ENCODE results near the gene STK39.

The STK39 gene

GRCh38 chr2:168005586-168005985 is 241.8 kb downstream of the STK39 start:
- Histone ChIP-seq H3K9me3 (ENCODE audit: control insufficient read depth in 1 of 2, low read length in 2 of 2) (no peaks in the 10 kb centered on the region), H3K27ac (ENCODE audit: low read length) (no peak overlapping the region), H3K27me3 (ENCODE audit: low read depth, low read length) (no peaks in the 10 kb centered on the region), H3K4me1 (ENCODE audit: control insufficient read depth in 1 of 2, insufficient read depth in 2 of 2, low read length in 2 of 2) (no peaks in the 10 kb centered on the region), H3K4me3 (ENCODE audit: low read depth in 1 of 2, low read length in 2 of 2) (no peak overlapping the region), H3K36me3 (ENCODE audit: control insufficient read depth in 1 of 2, insufficient read depth in 2 of 2, low read length in 2 of 2) (peaks cover 0 to 5% of the 10 kb centered on the region in 2 donors)

DNA sequence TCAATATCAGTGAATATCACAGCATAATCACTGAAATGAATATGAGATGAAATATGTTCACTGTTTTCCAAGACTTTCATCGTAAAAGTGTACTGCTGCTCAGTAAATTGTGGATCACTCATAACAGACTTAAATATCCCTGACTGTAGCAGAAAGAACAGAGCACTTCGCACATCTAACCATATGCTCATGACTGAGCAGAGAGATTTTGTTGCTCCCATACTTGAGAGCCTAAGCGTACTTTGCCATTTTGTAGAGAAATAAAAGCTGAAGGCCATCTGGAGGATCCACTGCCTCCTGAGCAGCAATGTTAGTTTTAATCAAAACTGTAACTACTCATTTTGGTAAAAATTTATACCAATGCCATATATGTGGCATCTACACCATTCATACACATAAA is 243.5 kb downstream of the STK39 start:
- no peaks in the 10 kb centered on the region for H3K4me1 ChIP-seq (ENCODE audit: control insufficient read depth in 1 of 2, insufficient read depth in 2 of 2, low read length in 2 of 2)
- no peak overlapping the region for H3K27ac ChIP-seq (ENCODE audit: low read length)
- H3K9me3 ChIP-seq (ENCODE audit: control insufficient read depth in 1 of 2, low read length in 2 of 2): no peaks in the 10 kb centered on the region
- H3K27me3 ChIP-seq (ENCODE audit: low read depth, low read length): no peaks in the 10 kb centered on the region
- H3K36me3 ChIP-seq (ENCODE audit: control insufficient read depth in 1 of 2, insufficient read depth in 2 of 2, low read length in 2 of 2): peaks cover 3 to 5% of the 10 kb centered on the region in 2 donors
- H3K4me3 ChIP-seq (ENCODE audit: low read depth in 1 of 2, low read length in 2 of 2): no peak overlapping the region

DNA sequence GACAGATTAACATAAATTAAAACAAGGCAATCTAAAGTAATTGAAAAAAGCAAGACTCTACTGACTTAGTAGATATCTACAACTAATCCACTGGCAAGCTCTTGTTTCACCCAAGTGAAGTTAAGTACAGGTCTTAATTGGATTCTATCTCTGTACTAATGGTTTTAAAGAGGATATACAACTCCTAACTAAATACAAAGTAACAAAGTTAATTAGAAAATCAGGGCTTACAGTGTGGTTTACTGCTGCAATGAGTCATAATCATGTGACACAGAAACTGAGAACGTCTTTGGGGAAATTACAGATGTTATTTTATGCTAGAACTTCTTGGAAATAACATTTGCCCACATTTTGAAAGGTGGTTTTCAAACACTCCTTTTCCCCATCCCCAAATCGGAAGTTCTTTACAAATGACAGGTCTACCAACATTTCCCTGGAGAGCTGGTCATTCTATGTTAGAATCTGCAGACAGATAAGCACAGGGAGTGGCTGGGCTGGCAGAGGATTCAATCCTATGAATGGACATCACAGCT is 245.3 kb downstream of the STK39 start:
- no peaks in the 10 kb centered on the region for H3K9me3 ChIP-seq (ENCODE audit: control insufficient read depth in 1 of 2, low read length in 2 of 2)
- H3K27ac ChIP-seq (ENCODE audit: low read length): no peak overlapping the region
- H3K4me3 ChIP-seq (ENCODE audit: low read depth in 1 of 2, low read length in 2 of 2): no peak overlapping the region
- no peaks in the 10 kb centered on the region for H3K4me1 ChIP-seq (ENCODE audit: control insufficient read depth in 1 of 2, insufficient read depth in 2 of 2, low read length in 2 of 2)
- H3K27me3 ChIP-seq (ENCODE audit: low read depth, low read length): no peaks in the 10 kb centered on the region
- peaks cover 3 to 5% of the 10 kb centered on the region in 2 donors for H3K36me3 ChIP-seq (ENCODE audit: control insufficient read depth in 1 of 2, insufficient read depth in 2 of 2, low read length in 2 of 2)

DNA sequence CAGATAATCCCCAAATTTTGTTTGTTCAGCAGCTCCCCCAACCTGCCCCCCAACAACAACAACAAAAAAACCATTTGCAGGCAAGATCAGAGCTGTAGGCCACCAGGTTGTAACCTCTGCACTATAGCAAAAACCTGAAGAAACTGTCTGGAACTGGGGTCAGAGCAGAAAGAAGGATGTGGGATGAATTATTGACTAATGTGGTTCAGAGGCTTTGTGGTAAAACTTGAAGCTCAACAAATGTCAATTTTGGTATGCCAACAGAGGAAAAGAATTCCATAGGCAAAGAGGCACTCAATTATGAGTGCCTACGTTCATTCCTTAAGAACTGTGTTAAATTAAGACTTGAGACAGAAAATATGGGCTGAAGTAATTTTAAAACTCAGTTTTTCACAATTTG is 255.1 kb downstream of the STK39 start:
- Histone ChIP-seq H3K27me3 (ENCODE audit: low read depth, low read length) (no peaks in the 10 kb centered on the region), H3K4me3 (ENCODE audit: low read depth in 1 of 2, low read length in 2 of 2) (no peak overlapping the region), H3K36me3 (ENCODE audit: control insufficient read depth in 1 of 2, insufficient read depth in 2 of 2, low read length in 2 of 2) (no peaks in the 10 kb centered on the region), H3K9me3 (ENCODE audit: control insufficient read depth in 1 of 2, low read length in 2 of 2) (no peaks in the 10 kb centered on the region), H3K4me1 (ENCODE audit: control insufficient read depth in 1 of 2, insufficient read depth in 2 of 2, low read length in 2 of 2) (peaks cover 0 to 3% of the 10 kb centered on the region in 2 donors), H3K27ac (ENCODE audit: low read length) (no peak overlapping the region)

DNA sequence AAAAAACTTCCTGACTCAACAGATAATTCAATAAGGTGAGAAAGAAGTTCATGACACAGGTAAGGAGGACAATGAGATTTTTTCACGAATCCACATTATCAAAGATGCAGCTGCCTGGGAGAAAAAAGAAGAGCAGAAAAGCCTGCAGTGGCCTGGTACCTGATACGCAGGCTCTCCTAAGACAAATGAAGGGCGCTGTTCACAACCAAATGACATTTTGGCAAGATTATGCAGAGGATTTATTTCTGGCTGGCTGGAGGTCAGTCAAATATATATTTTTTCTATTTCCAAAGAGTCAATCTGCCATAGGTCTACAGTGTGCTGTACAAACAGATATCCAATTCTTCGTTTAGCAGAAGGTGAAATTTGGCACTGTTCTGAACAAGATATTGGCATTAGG is 257.3 kb downstream of the STK39 start:
- Histone ChIP-seq H3K9me3 (ENCODE audit: control insufficient read depth in 1 of 2, low read length in 2 of 2) (no peaks in the 10 kb centered on the region), H3K27ac (ENCODE audit: low read length) (no peak overlapping the region), H3K4me3 (ENCODE audit: low read depth in 1 of 2, low read length in 2 of 2) (no peak overlapping the region), H3K4me1 (ENCODE audit: control insufficient read depth in 1 of 2, insufficient read depth in 2 of 2, low read length in 2 of 2) (peaks cover 0 to 3% of the 10 kb centered on the region in 2 donors), H3K27me3 (ENCODE audit: low read depth, low read length) (no peaks in the 10 kb centered on the region), H3K36me3 (ENCODE audit: control insufficient read depth in 1 of 2, insufficient read depth in 2 of 2, low read length in 2 of 2) (no peaks in the 10 kb centered on the region)

DNA sequence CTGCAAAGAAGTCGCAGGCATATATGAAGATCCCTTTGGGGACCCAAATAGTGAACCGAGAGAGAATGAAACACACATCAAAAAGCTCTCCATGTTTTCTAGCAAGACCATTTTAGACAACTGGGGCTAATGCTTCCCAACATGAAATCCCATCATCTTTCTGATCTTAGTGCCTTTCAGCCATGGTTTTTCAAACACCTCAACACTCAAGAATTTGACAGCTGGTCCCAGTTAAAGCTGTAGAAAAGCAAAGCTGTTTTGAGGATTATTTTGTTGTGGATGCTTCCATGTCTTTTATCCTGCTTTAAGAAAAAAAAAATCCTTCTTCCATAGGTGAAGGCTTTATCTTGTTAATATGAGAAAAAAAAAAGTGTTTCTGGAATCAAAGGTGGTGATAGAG is 259.1 kb downstream of the STK39 start:
- no peak overlapping the region for H3K27ac ChIP-seq (ENCODE audit: low read length)
- no peaks in the 10 kb centered on the region for H3K9me3 ChIP-seq (ENCODE audit: control insufficient read depth in 1 of 2, low read length in 2 of 2)
- H3K27me3 ChIP-seq (ENCODE audit: low read depth, low read length): no peaks in the 10 kb centered on the region
- peaks cover 0 to 3% of the 10 kb centered on the region in 2 donors for H3K4me1 ChIP-seq (ENCODE audit: control insufficient read depth in 1 of 2, insufficient read depth in 2 of 2, low read length in 2 of 2)
- no peak overlapping the region for H3K4me3 ChIP-seq (ENCODE audit: low read depth in 1 of 2, low read length in 2 of 2)
- no peaks in the 10 kb centered on the region for H3K36me3 ChIP-seq (ENCODE audit: control insufficient read depth in 1 of 2, insufficient read depth in 2 of 2, low read length in 2 of 2)

DNA sequence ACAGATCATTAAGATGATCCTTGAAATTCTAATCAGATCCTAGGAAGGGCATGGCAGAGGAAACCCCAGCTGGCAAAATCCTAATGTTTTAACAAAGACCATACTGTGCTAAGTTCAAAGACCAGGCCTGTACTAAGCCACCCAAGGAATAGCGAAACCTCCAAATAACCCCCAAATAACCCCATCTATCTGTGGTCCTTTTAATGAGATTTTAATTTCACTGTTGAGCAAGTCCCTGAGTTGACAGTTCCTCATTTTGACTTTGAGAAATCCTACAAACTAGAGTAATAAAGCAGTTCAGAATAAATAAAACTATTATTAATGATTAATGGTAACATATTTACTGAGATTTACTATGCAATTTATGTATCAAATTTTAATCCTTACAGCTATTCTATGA is 259.8 kb downstream of the STK39 start:
- H3K4me3 ChIP-seq (ENCODE audit: low read depth in 1 of 2, low read length in 2 of 2): no peak overlapping the region
- H3K36me3 ChIP-seq (ENCODE audit: control insufficient read depth in 1 of 2, insufficient read depth in 2 of 2, low read length in 2 of 2): no peaks in the 10 kb centered on the region
- no peaks in the 10 kb centered on the region for H3K27me3 ChIP-seq (ENCODE audit: low read depth, low read length)
- H3K4me1 ChIP-seq (ENCODE audit: control insufficient read depth in 1 of 2, insufficient read depth in 2 of 2, low read length in 2 of 2): peaks cover 0 to 3% of the 10 kb centered on the region in 2 donors
- no peaks in the 10 kb centered on the region for H3K9me3 ChIP-seq (ENCODE audit: control insufficient read depth in 1 of 2, low read length in 2 of 2)
- no peak overlapping the region for H3K27ac ChIP-seq (ENCODE audit: low read length)

- H3K4me1 ChIP-seq (ENCODE audit: control insufficient read depth in 1 of 2, insufficient read depth in 2 of 2, low read length in 2 of 2): peaks cover 0 to 3% of the 10 kb centered on the region in 2 donors
- H3K9me3 ChIP-seq (ENCODE audit: control insufficient read depth in 1 of 2, low read length in 2 of 2): no peaks in the 10 kb centered on the region
- no peaks in the 10 kb centered on the region for H3K27me3 ChIP-seq (ENCODE audit: low read depth, low read length)
- H3K27ac ChIP-seq (ENCODE audit: low read length): no peak overlapping the region
- H3K36me3 ChIP-seq (ENCODE audit: control insufficient read depth in 1 of 2, insufficient read depth in 2 of 2, low read length in 2 of 2): no peaks in the 10 kb centered on the region
- H3K4me3 ChIP-seq (ENCODE audit: low read depth in 1 of 2, low read length in 2 of 2): no peak overlapping the region
Measured at GRCh38 chr2:167987026-167987425, 260.4 kb downstream of the STK39 start.

- no peak overlapping the region for H3K4me3 ChIP-seq (ENCODE audit: low read depth in 1 of 2, low read length in 2 of 2)
- H3K27me3 ChIP-seq (ENCODE audit: low read depth, low read length): no peaks in the 10 kb centered on the region
- peaks cover 0 to 3% of the 10 kb centered on the region in 2 donors for H3K4me1 ChIP-seq (ENCODE audit: control insufficient read depth in 1 of 2, insufficient read depth in 2 of 2, low read length in 2 of 2)
- no peaks in the 10 kb centered on the region for H3K9me3 ChIP-seq (ENCODE audit: control insufficient read depth in 1 of 2, low read length in 2 of 2)
- H3K27ac ChIP-seq (ENCODE audit: low read length): no peak overlapping the region
- H3K36me3 ChIP-seq (ENCODE audit: control insufficient read depth in 1 of 2, insufficient read depth in 2 of 2, low read length in 2 of 2): no peaks in the 10 kb centered on the region
Measured at GRCh38 chr2:167986223-167986622, 261.2 kb downstream of the STK39 start.

GRCh38 chr2:167981945-167982344 is 265.4 kb downstream of the STK39 start:
- Histone ChIP-seq H3K27me3 (ENCODE audit: low read depth, low read length) (no peaks in the 10 kb centered on the region), H3K36me3 (ENCODE audit: control insufficient read depth in 1 of 2, insufficient read depth in 2 of 2, low read length in 2 of 2) (no peaks in the 10 kb centered on the region), H3K9me3 (ENCODE audit: control insufficient read depth in 1 of 2, low read length in 2 of 2) (no peaks in the 10 kb centered on the region), H3K4me3 (ENCODE audit: low read depth in 1 of 2, low read length in 2 of 2) (no peak overlapping the region), H3K27ac (ENCODE audit: low read length) (no peak overlapping the region), H3K4me1 (ENCODE audit: control insufficient read depth in 1 of 2, insufficient read depth in 2 of 2, low read length in 2 of 2) (no peaks in the 10 kb centered on the region)

GRCh38 chr2:167980439-167980838 is 267.0 kb downstream of the STK39 start:
- H3K9me3 ChIP-seq (ENCODE audit: control insufficient read depth in 1 of 2, low read length in 2 of 2): no peaks in the 10 kb centered on the region
- no peak overlapping the region for H3K27ac ChIP-seq (ENCODE audit: low read length)
- no peaks in the 10 kb centered on the region for H3K27me3 ChIP-seq (ENCODE audit: low read depth, low read length)
- no peaks in the 10 kb centered on the region for H3K36me3 ChIP-seq (ENCODE audit: control insufficient read depth in 1 of 2, insufficient read depth in 2 of 2, low read length in 2 of 2)
- no peaks in the 10 kb centered on the region for H3K4me1 ChIP-seq (ENCODE audit: control insufficient read depth in 1 of 2, insufficient read depth in 2 of 2, low read length in 2 of 2)
- H3K4me3 ChIP-seq (ENCODE audit: low read depth in 1 of 2, low read length in 2 of 2): no peak overlapping the region

DNA sequence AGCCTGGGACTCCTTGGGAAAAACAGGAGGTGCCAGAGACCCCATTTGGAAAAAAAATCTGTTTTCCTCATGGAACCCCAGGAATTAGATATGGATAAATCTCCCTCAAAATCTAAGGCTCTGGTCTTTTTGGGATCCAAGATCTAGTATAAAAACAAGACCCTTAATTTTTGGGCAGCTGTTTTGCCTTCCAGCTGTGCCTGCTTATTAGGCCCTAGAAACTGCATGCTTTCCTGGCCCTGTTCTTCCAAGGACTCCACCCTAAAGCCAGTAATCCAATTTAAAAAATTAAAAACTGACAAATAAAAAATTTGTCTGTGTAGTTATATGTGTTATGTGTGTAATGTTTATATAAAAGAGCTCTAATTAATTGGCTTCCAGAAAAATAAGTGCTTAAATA is 274.6 kb downstream of the STK39 start:
- Histone ChIP-seq H3K27ac (ENCODE audit: low read length) (no peak overlapping the region), H3K4me3 (ENCODE audit: low read depth in 1 of 2, low read length in 2 of 2) (no peak overlapping the region), H3K9me3 (ENCODE audit: control insufficient read depth in 1 of 2, low read length in 2 of 2) (peaks cover 6 to 8% of the 10 kb centered on the region in 2 donors), H3K27me3 (ENCODE audit: low read depth, low read length) (no peaks in the 10 kb centered on the region), H3K4me1 (ENCODE audit: control insufficient read depth in 1 of 2, insufficient read depth in 2 of 2, low read length in 2 of 2) (no peaks in the 10 kb centered on the region), H3K36me3 (ENCODE audit: control insufficient read depth in 1 of 2, insufficient read depth in 2 of 2, low read length in 2 of 2) (no peaks in the 10 kb centered on the region)

All from muscle layer of duodenum (tissue), 2 donors.